A549 (cell line): ENCODE measurements around the gene ZNRF3.

ENCODE experiments used
- CBX2 ChIP-seq: fragments of 200-600 bp; sonication (generic); IDR thresholded peaks from 2 replicates; pipeline ENCODE4 v1.6.1; 2016; ENCODE audit warnings: low read depth, mild to moderate bottlenecking, borderline replicate concordance
- CEBPB ChIP-seq, 2 experiments: fragments of >200 bp in 1 of 2; sonication (Bioruptor Twin) in 1 of 2; formaldehyde crosslinking in 1 of 2; IDR thresholded peaks; 2 replicates each; pipeline ENCODE4 v1.6.1; 2012 to 2016
- CTCF ChIP-seq: fragments of >200 bp; sonication (Bioruptor Twin); formaldehyde crosslinking; IDR thresholded peaks from 3 replicates; pipeline ENCODE4 v1.5.1; 2016
- KDM5A ChIP-seq: fragments of 200-600 bp; sonication (generic); IDR thresholded peaks from 2 replicates; pipeline ENCODE4 v1.6.1; 2016; ENCODE audit warnings: antibody characterized with exemption, mild to moderate bottlenecking

GRCh38 chr22:28882878-28883656 is at the start of gene ZNRF3:
- TF ChIP-seq CTCF: no peak
- TF ChIP-seq CEBPB (IDR thresholded peaks at IDR 0.05): no peak
- no peak for TF ChIP-seq CBX2
- TF ChIP-seq KDM5A: no peak
